ENCODE data around the gene NCOA1.

GRCh38 chr2:24721470-24721869 is 230.4 kb downstream of the NCOA1 start:
- no peak for TF ChIP-seq CTCF (optimal IDR thresholded peaks at IDR 0.05 in 1 of 3, IDR thresholded peaks at IDR 0.05 in 1 of 3, conservative IDR thresholded peaks at IDR 0.05 in 1 of 3; ENCODE audit: extremely low read depth in 1 of 3, insufficient read depth in 2 of 3, low read length in 3 of 3)
- TF ChIP-seq EZH2 (IDR thresholded peaks at IDR 0.05; ENCODE audit: low read length) = no peak

Measured in keratinocyte (primary cell).